Measurements from ENCODE around the gene SH3YL1.

The SH3YL1 gene

DNA sequence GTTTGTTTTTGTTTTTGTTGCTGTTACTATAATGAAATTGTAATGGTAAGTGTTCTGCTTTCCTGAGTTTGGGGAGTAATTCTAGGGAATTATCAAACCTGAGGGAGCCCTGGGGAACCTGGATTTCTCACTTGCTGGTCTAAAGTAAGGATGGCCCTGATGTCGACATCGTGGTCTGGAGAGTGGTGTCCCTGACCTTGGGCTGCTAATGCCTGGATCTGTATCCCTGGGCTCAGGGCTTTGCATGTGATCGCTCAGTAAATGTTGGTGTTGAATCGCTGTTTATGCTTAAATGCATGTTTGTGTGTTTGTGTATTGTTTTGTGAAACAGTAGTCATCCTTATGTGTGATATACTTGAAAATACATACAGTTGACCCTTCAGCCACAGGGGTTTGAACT lies 7.0 kb upstream of the SH3YL1 start:
- Histone ChIP-seq H3K27ac (ENCODE audit: low read length) (no peak overlapping the region), H3K4me2 (ENCODE audit: insufficient read depth, low read length) (peak overlapping the region; percentile 16; the same call in 1 of the 2 replicates), H3K27me3 (ENCODE audit: insufficient read depth, low read length, poor library complexity) (no peaks in the 10 kb centered on the region), H3K4me3 (ENCODE audit: low read depth in 1 of 2, low read length in 2 of 2) (no peak overlapping the region), H4K20me1 (ENCODE audit: insufficient read depth, low read length) (peaks cover 86% of the 10 kb centered on the region), H3K4me1 (ENCODE audit: insufficient read depth, low read length) (peaks cover 29% of the 10 kb centered on the region), H2AFZ (ENCODE audit: low read depth, low read length) (no peak overlapping the region), H3K9me3 (ENCODE audit: insufficient read depth, low read length, severe bottlenecking) (no peaks in the 10 kb centered on the region), H3K36me3 (ENCODE audit: insufficient read depth, low read length) (peaks cover 63% of the 10 kb centered on the region), H3K79me2 (ENCODE audit: insufficient read depth, low read length) (peaks cover 100% of the 10 kb centered on the region), H3K9ac (ENCODE audit: low read depth, low read length) (no peak overlapping the region)
- DNase-seq (no peak), ATAC-seq (ENCODE audit: insufficient read depth, low read depth) (no peak)
- TF ChIP-seq, protein P1, sequence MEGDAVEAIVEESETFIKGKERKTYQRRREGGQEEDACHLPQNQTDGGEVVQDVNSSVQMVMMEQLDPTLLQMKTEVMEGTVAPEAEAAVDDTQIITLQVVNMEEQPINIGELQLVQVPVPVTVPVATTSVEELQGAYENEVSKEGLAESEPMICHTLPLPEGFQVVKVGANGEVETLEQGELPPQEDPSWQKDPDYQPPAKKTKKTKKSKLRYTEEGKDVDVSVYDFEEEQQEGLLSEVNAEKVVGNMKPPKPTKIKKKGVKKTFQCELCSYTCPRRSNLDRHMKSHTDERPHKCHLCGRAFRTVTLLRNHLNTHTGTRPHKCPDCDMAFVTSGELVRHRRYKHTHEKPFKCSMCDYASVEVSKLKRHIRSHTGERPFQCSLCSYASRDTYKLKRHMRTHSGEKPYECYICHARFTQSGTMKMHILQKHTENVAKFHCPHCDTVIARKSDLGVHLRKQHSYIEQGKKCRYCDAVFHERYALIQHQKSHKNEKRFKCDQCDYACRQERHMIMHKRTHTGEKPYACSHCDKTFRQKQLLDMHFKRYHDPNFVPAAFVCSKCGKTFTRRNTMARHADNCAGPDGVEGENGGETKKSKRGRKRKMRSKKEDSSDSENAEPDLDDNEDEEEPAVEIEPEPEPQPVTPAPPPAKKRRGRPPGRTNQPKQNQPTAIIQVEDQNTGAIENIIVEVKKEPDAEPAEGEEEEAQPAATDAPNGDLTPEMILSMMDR (IDR thresholded peaks at IDR 0.05; ENCODE audit: borderline replicate concordance, extremely low read depth, low read length, poor library complexity, severe bottlenecking): no peak
- TF ChIP-seq EZH2 (IDR thresholded peaks at IDR 0.05; ENCODE audit: borderline replicate concordance, low read depth, low read length, severe bottlenecking): no peak

DNA sequence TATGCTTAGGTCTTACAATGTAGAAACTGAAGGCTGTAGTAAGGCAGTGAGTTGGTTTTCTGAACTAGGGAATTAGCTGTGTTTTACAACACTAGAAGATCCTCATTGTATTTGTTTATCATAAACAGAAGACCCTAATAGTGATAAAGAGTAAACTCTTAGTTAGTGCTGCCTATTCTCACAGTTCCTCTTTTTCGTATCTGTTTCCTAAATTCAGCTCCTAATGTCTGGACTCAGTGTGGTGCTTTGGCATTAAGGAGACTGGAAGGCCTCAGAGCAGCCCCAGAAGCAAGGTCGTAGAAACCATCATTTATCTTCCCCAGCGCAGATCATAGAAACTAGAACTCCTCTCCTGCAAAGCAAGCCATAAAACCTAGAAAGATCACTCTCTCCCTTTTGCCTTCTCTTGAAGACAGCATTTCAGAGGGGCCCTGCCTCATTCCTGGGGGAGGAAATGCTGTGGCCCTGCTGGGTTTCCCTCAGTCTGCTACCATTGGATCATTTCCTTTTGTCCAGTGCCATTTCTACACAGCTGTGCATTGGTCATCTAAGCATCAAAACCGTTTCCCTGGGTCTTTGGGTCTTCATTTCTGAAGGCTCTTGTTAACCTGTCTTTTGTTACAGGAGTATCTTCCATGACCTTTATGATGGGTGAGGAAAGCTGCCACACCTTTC lies 5.7 kb upstream of the SH3YL1 start:
- H3K27ac ChIP-seq (ENCODE audit: low read length): no peak overlapping the region
- H4K20me1 ChIP-seq (ENCODE audit: insufficient read depth, low read length): peaks cover 82% of the 10 kb centered on the region
- H3K9me3 ChIP-seq (ENCODE audit: insufficient read depth, low read length, severe bottlenecking): no peaks in the 10 kb centered on the region
- peaks cover 51% of the 10 kb centered on the region for H3K36me3 ChIP-seq (ENCODE audit: insufficient read depth, low read length)
- DNase-seq: no peak
- no peaks in the 10 kb centered on the region for H3K27me3 ChIP-seq (ENCODE audit: insufficient read depth, low read length, poor library complexity)
- H3K79me2 ChIP-seq (ENCODE audit: insufficient read depth, low read length): peaks cover 97% of the 10 kb centered on the region
- H3K4me1 ChIP-seq (ENCODE audit: insufficient read depth, low read length): peaks cover 34% of the 10 kb centered on the region
- H3K4me2 ChIP-seq (ENCODE audit: insufficient read depth, low read length): peak overlapping the region; percentile 87; the same call in 1 of the 2 replicates
- no peak overlapping the region for H3K9ac ChIP-seq (ENCODE audit: low read depth, low read length)
- TF ChIP-seq EZH2 (IDR thresholded peaks at IDR 0.05; ENCODE audit: borderline replicate concordance, low read depth, low read length, severe bottlenecking): no peak
- TF ChIP-seq, protein P1 (IDR thresholded peaks at IDR 0.05; ENCODE audit: borderline replicate concordance, extremely low read depth, low read length, poor library complexity, severe bottlenecking): no peak
- no peak overlapping the region for H2AFZ ChIP-seq (ENCODE audit: low read depth, low read length)
- ATAC-seq (ENCODE audit: insufficient read depth, low read depth): no peak
- no peak overlapping the region for H3K4me3 ChIP-seq (ENCODE audit: low read depth in 1 of 2, low read length in 2 of 2)

DNA sequence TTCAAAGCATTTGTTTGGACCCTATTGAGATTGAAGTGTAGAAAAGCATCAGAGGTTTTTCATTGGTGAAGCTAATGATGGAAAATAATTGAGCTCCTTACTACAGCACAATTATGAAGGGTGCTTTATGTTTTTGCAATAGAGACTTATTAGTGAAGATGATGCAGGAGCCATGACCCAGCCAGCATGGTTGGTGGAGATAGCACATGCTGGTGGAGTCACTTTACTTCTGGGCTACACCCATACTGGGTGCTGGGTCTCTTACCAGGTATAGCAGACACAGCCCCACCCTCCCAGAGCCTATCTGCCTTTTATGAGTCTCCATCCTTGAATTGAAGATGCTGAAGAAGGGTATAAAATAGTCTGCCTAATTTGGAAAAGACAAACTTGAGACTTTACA lies 4.5 kb upstream of the SH3YL1 start:
- H4K20me1 ChIP-seq (ENCODE audit: insufficient read depth, low read length): peaks cover 73% of the 10 kb centered on the region
- peaks cover 96% of the 10 kb centered on the region for H3K79me2 ChIP-seq (ENCODE audit: insufficient read depth, low read length)
- peaks cover 43% of the 10 kb centered on the region for H3K4me1 ChIP-seq (ENCODE audit: insufficient read depth, low read length)
- DNase-seq (no peak), ATAC-seq (ENCODE audit: insufficient read depth, low read depth) (no peak)
- H3K27me3 ChIP-seq (ENCODE audit: insufficient read depth, low read length, poor library complexity): no peaks in the 10 kb centered on the region
- H3K27ac ChIP-seq (ENCODE audit: low read length): no peak overlapping the region
- H2AFZ ChIP-seq (ENCODE audit: low read depth, low read length): no peak overlapping the region
- H3K36me3 ChIP-seq (ENCODE audit: insufficient read depth, low read length): peaks cover 40% of the 10 kb centered on the region
- H3K9ac ChIP-seq (ENCODE audit: low read depth, low read length): no peak overlapping the region
- H3K4me3 ChIP-seq (ENCODE audit: low read depth in 1 of 2, low read length in 2 of 2): no peak overlapping the region
- no peak for TF ChIP-seq EZH2 (IDR thresholded peaks at IDR 0.05; ENCODE audit: borderline replicate concordance, low read depth, low read length, severe bottlenecking)
- TF ChIP-seq, protein P1 (IDR thresholded peaks at IDR 0.05; ENCODE audit: borderline replicate concordance, extremely low read depth, low read length, poor library complexity, severe bottlenecking): no peak
- no peaks in the 10 kb centered on the region for H3K9me3 ChIP-seq (ENCODE audit: insufficient read depth, low read length, severe bottlenecking)
- H3K4me2 ChIP-seq (ENCODE audit: insufficient read depth, low read length): peak overlapping the region; percentile 87
